Activated T-cell treated with anti-CD3 and anti-CD28 coated beads, Interleukin-2, amount 50 U/mL, for 72 hours (primary cell): ENCODE data around the gene FBXL13. TPM values are rescaled to one million over a fixed set of nuclear protein-coding genes. Genes with fewer than 3 reads are reported as not detected.
"Not testable (repeated sequence)": the region's sequence is repeated elsewhere in the genome, so short reads cannot be mapped to it uniquely, and the experiment has no call there.

Source experiments
- ATAC-seq, 2 donors: fragments of 150-1000 bp; cut with Tn5 transposase; replicated peaks in 1 of 2; 2 replicates each; pipeline ENCODE4 v1.10.0; 2021; ENCODE audit warnings: moderate library complexity in 2 of 2, mild to moderate bottlenecking in 1 of 2
- DNase-seq, 2 donors: peaks; one replicate each; pipeline ENCODE4 v3.0.0; 2021 to 2022; ENCODE audit warnings: mixed read lengths in 1 of 2
- H3K27ac Mint-ChIP-seq: one replicate; pipeline ENCODE4 v1.8.0; 2022; ENCODE audit warnings: mild to moderate bottlenecking, moderate library complexity, mixed read lengths
- H3K27me3 Mint-ChIP-seq: one replicate; pipeline ENCODE4 v1.8.0; 2022; ENCODE audit warnings: low read depth, mixed read lengths
- H3K36me3 Mint-ChIP-seq, 2 donors: one replicate each; pipeline ENCODE4 v1.8.0; 2022; ENCODE audit warnings: mixed read lengths in 2 of 2, mild to moderate bottlenecking in 1 of 2; ENCODE audit not compliant: insufficient read depth in 2 of 2
- H3K4me1 Mint-ChIP-seq: one replicate; pipeline ENCODE4 v1.8.0; 2022; ENCODE audit warnings: low read depth, mixed read lengths
- H3K4me3 Mint-ChIP-seq, 2 donors: one replicate each; pipeline ENCODE4 v1.8.0; 2022; ENCODE audit warnings: mild to moderate bottlenecking in 2 of 2, mixed read lengths in 2 of 2, moderate library complexity in 2 of 2
- H3K9me3 Mint-ChIP-seq, 2 donors: one replicate each; pipeline ENCODE4 v1.8.0; 2022; ENCODE audit warnings: mixed read lengths in 2 of 2
- total RNA-seq, 2 donors: library from RNA; stranded (reverse); gene quantifications; one replicate each; pipeline ENCODE4 v1.2.3, GENCODE V29; 2022

Gene FBXL13
- total RNA-seq, 2 donors from 2014 or later = 1.0 to 1.1 TPM

DNA sequence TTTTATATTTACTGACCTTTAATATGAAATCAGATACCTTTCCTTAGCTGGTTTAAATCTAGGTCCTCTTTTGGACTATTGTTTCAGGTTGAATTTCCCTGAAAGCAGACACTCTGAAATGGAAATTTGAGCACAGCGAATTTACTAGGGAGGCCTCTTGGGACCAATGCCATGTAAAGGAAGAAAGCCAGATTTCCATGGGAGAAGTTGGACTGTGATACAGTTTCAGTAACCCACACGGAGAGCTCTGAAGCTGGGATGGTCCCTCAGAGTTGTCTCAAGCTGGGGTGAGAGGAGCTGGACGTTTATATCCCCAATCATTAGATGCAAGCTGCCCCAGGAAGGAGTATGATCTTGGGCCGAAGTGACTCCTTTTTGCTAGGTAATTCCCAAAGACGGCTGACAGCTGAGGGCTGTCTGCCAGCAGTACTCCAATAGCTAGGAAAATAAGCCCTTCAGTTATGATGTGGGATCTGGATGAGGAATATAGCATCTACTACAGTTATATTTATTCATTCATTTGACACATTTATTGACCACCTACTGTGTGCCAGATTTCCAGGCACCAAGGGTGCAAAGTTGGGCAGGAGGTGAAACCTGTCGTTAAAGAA, 311.2 kb downstream of the FBXL13 start:
- not testable (repeated sequence) for H3K36me3 Mint-ChIP-seq, H3K9me3 Mint-ChIP-seq

More for the DNA sequence above, 311.2 kb downstream of the FBXL13 start:
- DNase-seq, H3K4me1 Mint-ChIP-seq, H3K27me3 Mint-ChIP-seq, ATAC-seq, H3K4me3 Mint-ChIP-seq, H3K27ac Mint-ChIP-seq: not testable (repeated sequence)

Other genes starting within 250 kb of the FBXL13 start
- gene LRRC17, start 161.8 kb downstream of the FBXL13 start, total RNA-seq = under 1 TPM in 1 of 2 donors, not detected in 1; 0.31 TPM
- gene ARMC10, start 344 bp upstream of the FBXL13 start, total RNA-seq = 10 to 100 TPM; 31.7 to 33.9 TPM
- 10 to 100 TPM in 1 of 2 donors, 1 to 10 TPM in 1; 8.1 to 10.9 TPM for gene NAPEPLD, start 74.3 kb upstream of the FBXL13 start, total RNA-seq
- 10 to 100 TPM; 89.7 to 96.1 TPM for gene PMPCB, start 222.6 kb upstream of the FBXL13 start, total RNA-seq